Tibial artery (tissue), 4 donors: Measurements from ENCODE around the gene SLC25A25.

Experiments
- DNase-seq, 2 donors: peaks; one replicate each; pipeline ENCODE4 v3.0.0-alpha.2; 2019
- H3K27ac ChIP-seq, 2 donors: fragments of 200-600 bp; sonication (generic) in 1 of 2; 1 replicate in 1 of 2; 2 replicates in 1 of 2; pipeline ENCODE4 v1.5.1; 2018 to 2019; ENCODE audit warnings: mild to moderate bottlenecking in 1 of 2
- H3K27me3 ChIP-seq, 2 donors: fragments of 200-600 bp; sonication (generic) in 1 of 2; one replicate each; pipeline versions ENCODE4 v1.5.1 to v1.6.0; 2016 to 2019
- H3K36me3 ChIP-seq, 3 donors: fragments of 200-600 bp; sonication (generic) in 2 of 3; one replicate each; pipeline ENCODE4 v1.5.1; 2016 to 2019; ENCODE audit warnings: mild to moderate bottlenecking in 2 of 3
- H3K4me1 ChIP-seq, 4 donors: fragments of 200-600 bp; sonication (generic) in 2 of 4; 1 replicate in 3 of 4; 2 replicates in 1 of 4; pipeline ENCODE4 v1.5.1; 2016 to 2019
- H3K4me3 ChIP-seq, 2 donors: fragments of 200-600 bp; sonication (generic) in 1 of 2; 1 replicate in 1 of 2; 2 replicates in 1 of 2; pipeline ENCODE4 v1.5.1; 2018 to 2019; ENCODE audit warnings: mild to moderate bottlenecking in 2 of 2
- H3K9me3 ChIP-seq, 3 donors: fragments of 200-600 bp; sonication (generic) in 1 of 3; one replicate each; pipeline ENCODE4 v1.5.1; 2016 to 2019
- CTCF ChIP-seq, 2 experiments: fragments of 200-600 bp in 1 of 2; fragments of 450-650 bp in 1 of 2; IDR thresholded peaks; one replicate each; pipeline ENCODE4 v1.5.1; 2017 to 2019; ENCODE audit warnings: antibody characterized with exemption in 2 of 2, mild to moderate bottlenecking in 1 of 2, moderate library complexity in 1 of 2
- intact Hi-C: fragments of 100-400 bp; cut with DNase I; formaldehyde crosslinking; loops from one replicate; pipeline ENCODE4 v1.15.0; 2023; ENCODE audit warnings: low total_unique reads

The SLC25A25 gene

GRCh38 chr9:128098297-128099230, 30.5 kb downstream of the SLC25A25 start:
- Histone ChIP-seq H3K27ac (peak overlapping the region; percentile 86 to 88), H3K4me3 (peak overlapping the region; percentile 54 to 58), H3K4me1 (peaks cover 9 to 67% (median 57%) of the 10 kb centered on the region in 4 donors), H3K9me3 (no peaks in the 10 kb centered on the region), H3K36me3 (peaks cover 25 to 28% (median 26%) of the 10 kb centered on the region in 3 donors), H3K27me3 (no peaks in the 10 kb centered on the region)
- DNase-seq = peak; percentile 96 to 98
- intact Hi-C loops = no loop called here
- TF ChIP-seq CTCF (IDR thresholded peaks at IDR 0.05) = no peak

- Histone ChIP-seq H3K4me1 (peaks cover 5 to 66% (median 52%) of the 10 kb centered on the region in 4 donors), H3K4me3 (peak overlapping the region; percentile 54 to 58), H3K36me3 (peaks cover 33 to 36% (median 35%) of the 10 kb centered on the region in 3 donors), H3K27ac (peak overlapping the region; percentile 86 to 88), H3K27me3 (no peaks in the 10 kb centered on the region), H3K9me3 (no peaks in the 10 kb centered on the region)
- TF ChIP-seq CTCF (IDR thresholded peaks at IDR 0.05) = no peak
- intact Hi-C loops = no loop called here
- DNase-seq = no peak
These were observed 31.3 kb downstream of the SLC25A25 start for GRCh38 chr9:128099231-128099931.

GRCh38 chr9:128099932-128100491, 32.0 kb downstream of the SLC25A25 start:
- H3K27ac ChIP-seq = peak overlapping the region; percentile 86 to 88
- no peak for TF ChIP-seq CTCF (IDR thresholded peaks at IDR 0.05)
- H3K4me3 ChIP-seq = peak overlapping the region; percentile 54 to 58
- peaks cover 0 to 61% (median 46%) of the 10 kb centered on the region in 4 donors for H3K4me1 ChIP-seq
- no peaks in the 10 kb centered on the region for H3K9me3 ChIP-seq
- peaks cover 37 to 40% (median 38%) of the 10 kb centered on the region in 3 donors for H3K36me3 ChIP-seq
- no peaks in the 10 kb centered on the region for H3K27me3 ChIP-seq
- no peak for DNase-seq
- intact Hi-C loops = no loop called here

GRCh38 chr9:128100581-128100980, 32.5 kb downstream of the SLC25A25 start:
- Histone ChIP-seq H3K27ac (peak overlapping the region; percentile 86 to 88), H3K4me3 (peak overlapping the region in 1 of 2 donors; percentile 58), H3K36me3 (peaks cover 41 to 46% (median 43%) of the 10 kb centered on the region in 3 donors), H3K27me3 (no peaks in the 10 kb centered on the region), H3K9me3 (no peaks in the 10 kb centered on the region), H3K4me1 (peaks cover 0 to 55% (median 43%) of the 10 kb centered on the region in 4 donors)
- intact Hi-C loops = no loop called here
- DNase-seq = no peak
- no peak for TF ChIP-seq CTCF (IDR thresholded peaks at IDR 0.05)

GRCh38 chr9:128101231-128101661, 33.2 kb downstream of the SLC25A25 start:
- intact Hi-C loops = no loop called here
- no peak for TF ChIP-seq CTCF (IDR thresholded peaks at IDR 0.05)
- no peak for DNase-seq
- H3K4me3 ChIP-seq = no peak overlapping the region
- peaks cover 48 to 52% (median 49%) of the 10 kb centered on the region in 3 donors for H3K36me3 ChIP-seq
- peaks cover 0 to 53% (median 43%) of the 10 kb centered on the region in 4 donors for H3K4me1 ChIP-seq
- H3K27me3 ChIP-seq = no peaks in the 10 kb centered on the region
- H3K9me3 ChIP-seq = no peaks in the 10 kb centered on the region
- H3K27ac ChIP-seq = peak overlapping the region; percentile 86 to 88
